Suprapubic skin (tissue), 4 donors: ENCODE results near the gene UGDH. TPM values are rescaled to one million over a fixed set of nuclear protein-coding genes. Genes with fewer than 3 reads are reported as not detected.

Source experiments
- DNase-seq, 2 donors: peaks; one replicate each; pipeline ENCODE4 v3.0.0-alpha.2; 2019; ENCODE audit warnings: low spot score in 2 of 2
- H3K27ac ChIP-seq: fragments of 200-600 bp; sonication (generic); one replicate; pipeline ENCODE4 v1.5.1; 2019
- H3K27me3 ChIP-seq: fragments of 200-600 bp; sonication (generic); one replicate; pipeline ENCODE4 v1.5.1; 2019
- H3K36me3 ChIP-seq: fragments of 200-600 bp; sonication (generic); one replicate; pipeline ENCODE4 v1.5.1; 2019
- H3K4me1 ChIP-seq: fragments of 200-600 bp; sonication (generic); one replicate; pipeline ENCODE4 v1.5.1; 2019
- H3K4me3 ChIP-seq: fragments of 200-600 bp; sonication (generic); one replicate; pipeline ENCODE4 v1.5.1; 2019; ENCODE audit warnings: mild to moderate bottlenecking
- H3K9me3 ChIP-seq: fragments of 200-600 bp; sonication (generic); one replicate; pipeline ENCODE4 v1.5.1; 2019
- CTCF ChIP-seq, 2 donors: fragments of 200-600 bp in 1 of 2; fragments of 450-650 bp in 1 of 2; sonication (generic) in 1 of 2; IDR thresholded peaks; one replicate each; pipeline ENCODE4 v1.5.1; 2016 to 2019; ENCODE audit warnings: antibody characterized with exemption in 2 of 2, mild to moderate bottlenecking in 1 of 2, moderate library complexity in 1 of 2
- EP300 ChIP-seq: sonication (generic); formaldehyde crosslinking; IDR thresholded peaks from one replicate; pipeline ENCODE4 v1.6.1; 2017; ENCODE audit warnings: antibody characterized with exemption
- POLR2A ChIP-seq, 2 donors: fragments of 450-650 bp; IDR thresholded peaks; one replicate each; pipeline ENCODE4 v1.6.1; 2017; ENCODE audit warnings: antibody characterized with exemption in 2 of 2, mild to moderate bottlenecking in 2 of 2, moderate library complexity in 2 of 2
- POLR2AphosphoS5 ChIP-seq, 3 donors: sonication (generic); formaldehyde crosslinking; IDR thresholded peaks; one replicate each; pipeline ENCODE4 v1.6.1; 2017; ENCODE audit warnings: antibody characterized with exemption in 3 of 3
- WGBS: methylation state at CpG from one replicate; pipeline ENCODE4 v1.1.5; 2018; 5-methylcytosine and 5-hydroxymethylcytosine counted together
- total RNA-seq, 4 donors: library from RNA; depleted of rRNA; stranded (reverse); fragments of >200 nt; gene quantifications; one replicate each; pipeline ENCODE4 v1.1.0, GENCODE V29; 2016

UGDH gene
- total RNA-seq, 4 donors from 2014 or later, result 20.6 to 28.7 (median 24.3) TPM

DNA sequence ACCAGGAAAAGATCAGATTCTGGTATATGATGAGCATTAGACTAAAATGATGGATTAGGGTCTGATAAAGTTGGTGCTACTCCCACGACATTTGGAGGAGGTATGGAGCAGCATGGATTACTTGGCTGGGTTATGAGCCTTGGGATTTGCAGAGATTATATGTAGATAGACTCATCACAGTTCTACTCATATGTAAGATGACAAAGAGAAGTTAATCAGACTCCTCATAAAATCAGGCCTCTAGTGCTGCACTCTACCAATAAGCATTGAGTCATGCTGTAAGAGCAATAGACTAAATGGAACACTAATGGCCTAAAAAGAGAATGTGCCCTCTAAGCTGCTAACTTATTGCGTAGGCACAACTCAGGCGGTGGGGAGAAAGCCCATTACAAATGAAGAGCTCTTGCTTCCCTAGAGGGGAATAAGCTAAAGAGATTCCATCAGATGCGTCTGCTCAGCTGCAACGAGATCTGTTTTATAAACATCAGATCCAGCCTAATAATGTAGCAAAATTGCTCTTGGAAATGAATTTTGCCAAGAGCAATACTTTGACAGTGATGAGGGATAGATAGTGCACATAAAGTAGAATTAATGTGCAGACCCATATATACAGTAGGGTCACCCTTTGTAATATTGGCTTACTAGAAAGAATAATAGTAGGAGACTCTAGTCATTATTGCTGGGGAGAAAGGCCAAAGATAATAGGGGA lies 50.9 kb downstream of the UGDH start:
- no peaks in the 10 kb centered on the region for H3K4me1 ChIP-seq
- H3K27me3 ChIP-seq, result no peaks in the 10 kb centered on the region
- WGBS, result 86% methylated on average over 5 of the region's 5 CpGs
- no peak for DNase-seq
- TF ChIP-seq POLR2AphosphoS5 (IDR thresholded peaks at IDR 0.05) (no peak), CTCF (IDR thresholded peaks at IDR 0.05) (no peak), EP300 (no peak), POLR2A (IDR thresholded peaks at IDR 0.05) (no peak)
- H3K4me3 ChIP-seq, result no peak overlapping the region
- H3K9me3 ChIP-seq, result no peaks in the 10 kb centered on the region
- peaks cover 42% of the 10 kb centered on the region for H3K36me3 ChIP-seq
- H3K27ac ChIP-seq, result no peak overlapping the region

DNA sequence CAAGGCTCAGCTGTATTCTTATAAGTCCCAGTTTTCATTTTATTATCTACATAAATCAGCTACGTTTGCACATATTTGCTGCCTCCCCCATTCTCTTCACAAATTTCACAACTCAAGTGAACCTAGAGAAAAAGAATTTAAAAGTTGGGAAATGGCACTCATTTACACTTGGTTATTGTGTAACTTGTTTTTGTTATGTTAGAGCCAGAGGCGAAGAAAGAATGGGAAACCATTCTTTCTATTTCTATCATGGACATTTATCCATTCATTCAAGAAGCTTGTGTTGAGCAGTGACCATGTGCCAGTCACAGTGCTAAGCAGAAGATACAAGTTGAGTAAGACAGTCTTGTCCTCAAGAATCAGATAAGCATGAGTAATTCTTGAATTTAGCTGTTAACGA lies 54.8 kb downstream of the UGDH start:
- Histone ChIP-seq H3K9me3 (no peaks in the 10 kb centered on the region), H3K4me1 (peaks cover 12% of the 10 kb centered on the region), H3K4me3 (no peak overlapping the region), H3K27ac (no peak overlapping the region), H3K36me3 (peaks cover 38% of the 10 kb centered on the region), H3K27me3 (no peaks in the 10 kb centered on the region)
- TF ChIP-seq POLR2A (IDR thresholded peaks at IDR 0.05), result no peak
- TF ChIP-seq POLR2AphosphoS5 (IDR thresholded peaks at IDR 0.05), result no peak
- no peak for TF ChIP-seq EP300
- TF ChIP-seq CTCF (IDR thresholded peaks at IDR 0.05), result no peak
- DNase-seq, result no peak
- 86% methylated on average over 3 of the region's 3 CpGs for WGBS

- Histone ChIP-seq H3K27me3 (no peaks in the 10 kb centered on the region), H3K4me1 (peaks cover 12% of the 10 kb centered on the region), H3K4me3 (no peak overlapping the region), H3K9me3 (no peaks in the 10 kb centered on the region), H3K36me3 (peaks cover 37% of the 10 kb centered on the region), H3K27ac (no peak overlapping the region)
- TF ChIP-seq EP300 (no peak), POLR2A (IDR thresholded peaks at IDR 0.05) (no peak), POLR2AphosphoS5 (IDR thresholded peaks at IDR 0.05) (no peak), CTCF (IDR thresholded peaks at IDR 0.05) (no peak)
- WGBS, result 93% methylated on average over 1 of the region's 1 CpG
- DNase-seq, result no peak
Observed at GRCh38 chr4:39470402-39470801, 56.8 kb downstream of the UGDH start.

DNA sequence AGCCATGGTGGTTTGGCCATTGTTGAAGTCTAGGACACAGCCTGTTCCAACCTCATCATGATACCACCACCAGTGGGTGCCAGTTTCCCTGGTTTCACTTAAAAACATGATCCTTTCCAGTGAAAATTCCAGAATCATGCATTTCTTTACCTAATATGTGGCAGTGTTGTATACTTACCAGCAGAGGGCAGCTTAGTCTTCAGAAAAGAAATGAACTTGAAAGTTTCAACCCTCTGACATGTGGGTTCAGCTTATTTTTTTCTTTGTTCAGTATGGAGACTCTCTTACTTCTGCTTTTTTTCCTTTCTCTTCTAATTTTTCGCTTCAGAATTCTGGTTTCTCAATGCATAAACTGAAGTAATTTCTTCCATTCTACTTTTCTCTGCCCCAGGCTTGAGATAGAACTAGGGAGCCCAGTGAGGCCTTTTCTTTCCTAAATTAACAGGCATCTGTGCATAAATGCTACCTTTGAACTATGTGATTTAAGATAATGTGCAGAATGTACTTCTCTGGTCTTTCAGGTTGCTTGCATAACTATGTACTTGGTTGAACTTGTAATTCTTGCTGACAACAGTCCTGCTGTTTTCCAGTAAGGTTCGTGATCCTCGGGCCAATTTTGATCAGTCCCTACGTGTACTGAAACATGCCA lies 57.7 kb downstream of the UGDH start:
- H3K27me3 ChIP-seq, result no peaks in the 10 kb centered on the region
- H3K9me3 ChIP-seq, result no peaks in the 10 kb centered on the region
- 54% methylated on average over 4 of the region's 4 CpGs for WGBS
- H3K36me3 ChIP-seq, result peaks cover 41% of the 10 kb centered on the region
- no peak for DNase-seq
- H3K4me3 ChIP-seq, result no peak overlapping the region
- TF ChIP-seq CTCF (IDR thresholded peaks at IDR 0.05) (peak; percentile 70 to 72), EP300 (no peak)
- H3K27ac ChIP-seq, result peak overlapping the region; percentile 45
- H3K4me1 ChIP-seq, result peaks cover 12% of the 10 kb centered on the region

- H3K36me3 ChIP-seq, result peaks cover 46% of the 10 kb centered on the region
- WGBS, result 95% methylated on average over 4 of the region's 4 CpGs
Observed at GRCh38 chr4:39467464-39467863, 59.8 kb downstream of the UGDH start.

More at GRCh38 chr4:39467464-39467863, 59.8 kb downstream of the UGDH start:
- DNase-seq, result no peak
- peaks cover 12% of the 10 kb centered on the region for H3K4me1 ChIP-seq
- no peaks in the 10 kb centered on the region for H3K27me3 ChIP-seq
- H3K9me3 ChIP-seq, result no peaks in the 10 kb centered on the region
- no peak overlapping the region for H3K4me3 ChIP-seq
- H3K27ac ChIP-seq, result no peak overlapping the region
- TF ChIP-seq EP300 (no peak), POLR2A (IDR thresholded peaks at IDR 0.05) (no peak), CTCF (IDR thresholded peaks at IDR 0.05) (no peak), POLR2AphosphoS5 (IDR thresholded peaks at IDR 0.05) (no peak)
